Measurements from ENCODE around the gene RBSN.

Gene RBSN

DNA sequence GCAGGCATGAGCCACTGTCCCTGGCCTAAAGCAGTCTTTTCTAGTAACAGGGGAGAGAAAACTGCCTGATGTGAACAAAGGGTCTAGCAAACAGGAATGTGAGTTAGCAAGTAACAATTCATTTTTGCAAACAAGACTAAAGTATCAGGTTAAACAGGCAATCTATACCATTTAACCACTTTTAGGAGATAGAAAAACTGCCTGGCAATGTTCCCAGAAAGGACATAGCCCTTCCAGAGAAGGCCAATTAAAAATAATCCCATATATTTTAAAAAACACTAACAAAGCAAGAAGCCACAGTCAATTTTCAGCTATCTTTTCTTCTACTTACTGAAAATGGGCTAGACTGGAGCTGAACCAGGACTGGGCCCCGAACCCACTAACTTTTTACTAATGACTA lies 6.3 kb downstream of the RBSN start:
- no peak for TF ChIP-seq GABPA (IDR thresholded peaks at IDR 0.05; ENCODE audit: low read depth)
- no peak for TF ChIP-seq POLR2AphosphoS5 (IDR thresholded peaks at IDR 0.05; ENCODE audit: low read depth)
- TF ChIP-seq, protein P1, sequence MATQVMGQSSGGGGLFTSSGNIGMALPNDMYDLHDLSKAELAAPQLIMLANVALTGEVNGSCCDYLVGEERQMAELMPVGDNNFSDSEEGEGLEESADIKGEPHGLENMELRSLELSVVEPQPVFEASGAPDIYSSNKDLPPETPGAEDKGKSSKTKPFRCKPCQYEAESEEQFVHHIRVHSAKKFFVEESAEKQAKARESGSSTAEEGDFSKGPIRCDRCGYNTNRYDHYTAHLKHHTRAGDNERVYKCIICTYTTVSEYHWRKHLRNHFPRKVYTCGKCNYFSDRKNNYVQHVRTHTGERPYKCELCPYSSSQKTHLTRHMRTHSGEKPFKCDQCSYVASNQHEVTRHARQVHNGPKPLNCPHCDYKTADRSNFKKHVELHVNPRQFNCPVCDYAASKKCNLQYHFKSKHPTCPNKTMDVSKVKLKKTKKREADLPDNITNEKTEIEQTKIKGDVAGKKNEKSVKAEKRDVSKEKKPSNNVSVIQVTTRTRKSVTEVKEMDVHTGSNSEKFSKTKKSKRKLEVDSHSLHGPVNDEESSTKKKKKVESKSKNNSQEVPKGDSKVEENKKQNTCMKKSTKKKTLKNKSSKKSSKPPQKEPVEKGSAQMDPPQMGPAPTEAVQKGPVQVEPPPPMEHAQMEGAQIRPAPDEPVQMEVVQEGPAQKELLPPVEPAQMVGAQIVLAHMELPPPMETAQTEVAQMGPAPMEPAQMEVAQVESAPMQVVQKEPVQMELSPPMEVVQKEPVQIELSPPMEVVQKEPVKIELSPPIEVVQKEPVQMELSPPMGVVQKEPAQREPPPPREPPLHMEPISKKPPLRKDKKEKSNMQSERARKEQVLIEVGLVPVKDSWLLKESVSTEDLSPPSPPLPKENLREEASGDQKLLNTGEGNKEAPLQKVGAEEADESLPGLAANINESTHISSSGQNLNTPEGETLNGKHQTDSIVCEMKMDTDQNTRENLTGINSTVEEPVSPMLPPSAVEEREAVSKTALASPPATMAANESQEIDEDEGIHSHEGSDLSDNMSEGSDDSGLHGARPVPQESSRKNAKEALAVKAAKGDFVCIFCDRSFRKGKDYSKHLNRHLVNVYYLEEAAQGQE (IDR thresholded peaks at IDR 0.05; ENCODE audit: insufficient replicate concordance, low read depth): no peak
- TF ChIP-seq SPI1 (IDR thresholded peaks at IDR 0.05; ENCODE audit: borderline replicate concordance, low read depth): no peak
- TF ChIP-seq, protein P2, sequence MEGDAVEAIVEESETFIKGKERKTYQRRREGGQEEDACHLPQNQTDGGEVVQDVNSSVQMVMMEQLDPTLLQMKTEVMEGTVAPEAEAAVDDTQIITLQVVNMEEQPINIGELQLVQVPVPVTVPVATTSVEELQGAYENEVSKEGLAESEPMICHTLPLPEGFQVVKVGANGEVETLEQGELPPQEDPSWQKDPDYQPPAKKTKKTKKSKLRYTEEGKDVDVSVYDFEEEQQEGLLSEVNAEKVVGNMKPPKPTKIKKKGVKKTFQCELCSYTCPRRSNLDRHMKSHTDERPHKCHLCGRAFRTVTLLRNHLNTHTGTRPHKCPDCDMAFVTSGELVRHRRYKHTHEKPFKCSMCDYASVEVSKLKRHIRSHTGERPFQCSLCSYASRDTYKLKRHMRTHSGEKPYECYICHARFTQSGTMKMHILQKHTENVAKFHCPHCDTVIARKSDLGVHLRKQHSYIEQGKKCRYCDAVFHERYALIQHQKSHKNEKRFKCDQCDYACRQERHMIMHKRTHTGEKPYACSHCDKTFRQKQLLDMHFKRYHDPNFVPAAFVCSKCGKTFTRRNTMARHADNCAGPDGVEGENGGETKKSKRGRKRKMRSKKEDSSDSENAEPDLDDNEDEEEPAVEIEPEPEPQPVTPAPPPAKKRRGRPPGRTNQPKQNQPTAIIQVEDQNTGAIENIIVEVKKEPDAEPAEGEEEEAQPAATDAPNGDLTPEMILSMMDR (IDR thresholded peaks at IDR 0.05; ENCODE audit: insufficient read depth, low read length): no peak
- H3K4me3 ChIP-seq (replicated peaks; ENCODE audit: insufficient read depth, low read length): no peak overlapping the region
- DNase-seq (ENCODE audit: low read depth in 1 of 2, low spot score in 1 of 2): no peak
- no peak overlapping the region for H3K27ac ChIP-seq (replicated peaks)
- H3K27me3 ChIP-seq (ENCODE audit: insufficient read depth, poor library complexity, severe bottlenecking): no peaks in the 10 kb centered on the region

DNA sequence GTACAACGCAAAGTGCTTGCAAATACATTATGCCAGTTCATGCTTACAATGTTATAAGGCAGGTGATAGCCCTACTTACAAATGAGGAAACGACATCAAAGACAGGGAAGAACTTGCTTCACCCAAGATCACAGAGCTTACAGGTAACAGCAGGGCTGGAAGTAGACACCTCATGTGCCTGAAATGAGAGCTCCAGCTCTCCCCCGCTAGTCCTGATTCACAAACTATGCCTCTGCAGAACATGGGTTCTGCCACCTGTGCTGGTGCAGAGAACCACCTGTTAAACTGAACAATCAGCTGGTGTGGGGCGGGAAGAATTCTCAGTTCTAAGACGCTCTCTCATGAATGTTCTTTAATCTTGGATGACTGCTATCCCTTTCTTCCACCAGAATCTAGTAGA lies 7.4 kb downstream of the RBSN start:
- no peak overlapping the region for H3K27ac ChIP-seq (replicated peaks)
- no peak for DNase-seq (ENCODE audit: low read depth in 1 of 2, low spot score in 1 of 2)
- no peak for TF ChIP-seq POLR2AphosphoS5 (IDR thresholded peaks at IDR 0.05; ENCODE audit: low read depth)
- TF ChIP-seq SPI1 (IDR thresholded peaks at IDR 0.05; ENCODE audit: borderline replicate concordance, low read depth): no peak
- TF ChIP-seq, protein P2 (IDR thresholded peaks at IDR 0.05; ENCODE audit: insufficient read depth, low read length): no peak
- TF ChIP-seq GABPA (IDR thresholded peaks at IDR 0.05; ENCODE audit: low read depth): no peak
- TF ChIP-seq, protein P1 (IDR thresholded peaks at IDR 0.05; ENCODE audit: insufficient replicate concordance, low read depth): no peak

DNA sequence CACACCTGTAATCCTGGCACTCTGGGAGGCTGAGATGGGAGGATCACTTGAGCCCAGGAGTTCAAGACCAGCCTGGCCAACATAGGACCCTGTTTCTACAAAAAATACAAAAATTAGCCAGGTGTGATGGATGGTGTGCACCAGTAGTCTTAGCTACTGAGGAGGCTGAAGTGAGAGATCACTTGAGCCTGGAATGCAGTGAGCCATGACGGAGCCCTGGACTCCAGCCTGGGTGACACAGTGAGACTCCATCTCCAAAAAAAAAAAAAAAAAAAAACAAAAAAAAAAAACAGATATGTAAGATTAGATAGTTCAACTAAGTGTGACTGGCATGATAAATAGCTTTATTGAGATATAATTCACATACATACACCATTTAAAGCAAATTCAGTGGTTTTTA lies 9.7 kb downstream of the RBSN start:
- no peak for DNase-seq (ENCODE audit: low read depth in 1 of 2, low spot score in 1 of 2)
- TF ChIP-seq SPI1 (IDR thresholded peaks at IDR 0.05; ENCODE audit: borderline replicate concordance, low read depth) (no peak), GABPA (IDR thresholded peaks at IDR 0.05; ENCODE audit: low read depth) (no peak)
- Histone ChIP-seq H3K27ac (replicated peaks) (no peak overlapping the region), H3K27me3 (ENCODE audit: insufficient read depth, poor library complexity, severe bottlenecking) (no peaks in the 10 kb centered on the region), H3K4me3 (replicated peaks; ENCODE audit: insufficient read depth, low read length) (no peak overlapping the region)

More for the DNA sequence above, 7.4 kb downstream of the RBSN start:
- Histone ChIP-seq H3K27me3 (ENCODE audit: insufficient read depth, poor library complexity, severe bottlenecking) (no peaks in the 10 kb centered on the region), H3K4me3 (replicated peaks; ENCODE audit: insufficient read depth, low read length) (no peak overlapping the region)

DNA sequence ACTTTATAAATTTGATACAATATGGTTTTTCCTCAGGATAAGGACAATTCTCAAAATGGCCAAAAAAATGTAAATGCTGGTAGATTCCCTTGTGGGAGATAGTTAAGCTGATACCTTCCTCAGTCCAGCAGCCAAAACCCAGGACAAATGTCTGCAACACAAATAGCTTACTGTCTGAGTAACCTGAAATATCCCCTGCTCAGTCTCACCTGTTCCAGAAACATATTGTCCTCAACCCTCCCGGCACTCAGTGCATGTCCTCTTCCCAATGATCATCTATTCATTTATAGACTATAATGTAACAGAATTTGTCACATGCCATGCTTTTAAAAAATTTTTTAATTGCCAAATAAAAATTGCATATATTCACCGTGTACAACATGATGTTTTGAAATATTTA lies 12.2 kb downstream of the RBSN start:
- Histone ChIP-seq H3K4me3 (replicated peaks; ENCODE audit: insufficient read depth, low read length) (no peak overlapping the region), H3K27ac (replicated peaks) (no peak overlapping the region), H3K27me3 (ENCODE audit: insufficient read depth, poor library complexity, severe bottlenecking) (no peaks in the 10 kb centered on the region)
- no peak for DNase-seq (ENCODE audit: low read depth in 1 of 2, low spot score in 1 of 2)
- TF ChIP-seq POLR2AphosphoS5 (IDR thresholded peaks at IDR 0.05; ENCODE audit: low read depth): no peak
- no peak for TF ChIP-seq GABPA (IDR thresholded peaks at IDR 0.05; ENCODE audit: low read depth)
- no peak for TF ChIP-seq SPI1 (IDR thresholded peaks at IDR 0.05; ENCODE audit: borderline replicate concordance, low read depth)
- TF ChIP-seq, protein P1 (IDR thresholded peaks at IDR 0.05; ENCODE audit: insufficient replicate concordance, low read depth): no peak
- TF ChIP-seq, protein P2 (IDR thresholded peaks at IDR 0.05; ENCODE audit: insufficient read depth, low read length): no peak
